K562 (cell line): Measurements from ENCODE around the gene UFSP2. TPM values are rescaled to one million over a fixed set of nuclear protein-coding genes. Genes with fewer than 3 reads are reported as not detected.
A peak's percentile ranks its signal among the peaks of the same experiment; 100 is the strongest.

Experiments
- ARID1B ChIP-seq: fragments of 450-650 bp; IDR thresholded peaks from 2 replicates; pipeline ENCODE4 v1.6.1; 2016; ENCODE audit warnings: antibody characterized with exemption, mild to moderate bottlenecking, inconsistent platforms
- BHLHE40 ChIP-seq: IDR thresholded peaks from 2 replicates; pipeline ENCODE4 v1.6.1; 2011; ENCODE audit warnings: low read length, improper control_type of control experiment
- CHAMP1 ChIP-seq: fragments of 450-650 bp; IDR thresholded peaks from 2 replicates; pipeline ENCODE4 v1.6.1; 2016; ENCODE audit warnings: mild to moderate bottlenecking
- EHMT2 ChIP-seq: fragments of 450-650 bp; IDR thresholded peaks from 2 replicates; pipeline ENCODE4 v1.6.1; 2018; ENCODE audit warnings: antibody characterized with exemption
- FOXK2 ChIP-seq, 2 experiments: fragments of 450-650 bp; IDR thresholded peaks in 1 of 2; conservative IDR thresholded peaks in 1 of 2; 2 replicates each; pipeline ENCODE4 v1.6.1; 2016; ENCODE audit warnings: low read depth in 2 of 2, mild to moderate bottlenecking in 1 of 2
- HCFC1 ChIP-seq: IDR thresholded peaks from 2 replicates; pipeline ENCODE4 v1.6.1; 2012; ENCODE audit warnings: low read depth, low read length, improper control_type of control experiment
- HDAC2 ChIP-seq: fragments of 450-650 bp; IDR thresholded peaks from 2 replicates; pipeline ENCODE4 v1.6.1; 2016; ENCODE audit warnings: mild to moderate bottlenecking
- HIVEP1 ChIP-seq: fragments of 250-450 bp; sonication (Bioruptor Pico); IDR thresholded peaks from 2 replicates; pipeline ENCODE4 v1.4.0; 2020; ENCODE audit warnings: mild to moderate bottlenecking
- MCM5 ChIP-seq: fragments of 450-650 bp; IDR thresholded peaks from 2 replicates; pipeline ENCODE4 v1.6.1; 2016; ENCODE audit warnings: low read depth
- NELFE ChIP-seq: IDR thresholded peaks from 2 replicates; pipeline ENCODE4 v1.6.1; 2011; ENCODE audit warnings: mild to moderate bottlenecking; ENCODE audit not compliant: insufficient read depth, insufficient read length
- PRDM10 ChIP-seq: fragments of 450-650 bp; IDR thresholded peaks from 2 replicates; pipeline ENCODE4 v1.6.1; 2018; ENCODE audit not compliant: partially characterized antibody
- PTBP1 ChIP-seq: fragments of 200-400 bp; formaldehyde crosslinking; IDR thresholded peaks from 2 replicates; pipeline ENCODE4 v1.6.1; 2017; ENCODE audit warnings: low read depth, low read length
- THRA ChIP-seq: fragments of 450-650 bp; IDR thresholded peaks from 2 replicates; pipeline ENCODE4 v1.6.1; 2017; ENCODE audit warnings: mild to moderate bottlenecking, moderate library complexity
- ZFP36 ChIP-seq: fragments of 150-350 bp; IDR thresholded peaks from 2 replicates; pipeline ENCODE4 v1.6.1; 2018; ENCODE audit warnings: low read length, low read depth; ENCODE audit not compliant: partially characterized antibody
- ZNF445 ChIP-seq: fragments of 250-450 bp; sonication (Bioruptor Pico); IDR thresholded peaks from 2 replicates; pipeline ENCODE4 v1.4.0; 2020; ENCODE audit warnings: low read depth, mild to moderate bottlenecking, moderate library complexity
- polyA plus RNA-seq, 8 experiments: library from polyadenylated mRNA; depleted of rRNA in 4 of 8; stranded (reverse) in 5 of 8; unstranded in 3 of 8; fragments of >200 nt; fragmentation: Nextera tagmentation in 2 of 8; fragmentation: Illumina TruSeq in 1 of 8; extraction: Ambion mirVana in 2 of 8; extraction: Trizol in 1 of 8; gene quantifications; 2 replicates each; pipeline versions ENCODE4 v1.2.1 to v1.2.3, GENCODE V29; 2011 to 2014; ENCODE audit warnings: inconsistent platforms in 1 of 8, missing spikeins in 1 of 8
- total RNA-seq, 7 experiments: library from RNA; depleted of rRNA in 6 of 7; stranded (reverse); fragments of >200 nt in 6 of 7; fragmentation: Illumina TruSeq in 2 of 7; extraction: Trizol in 2 of 7; gene quantifications; 2 replicates each; pipeline versions ENCODE4 v1.2.1 to v1.2.3, GENCODE V29; 2011 to 2021; ENCODE audit warnings: low replicate concordance in 1 of 7
- TF ChIP-seq, protein P1 (sequence below): fragments of 450-650 bp; formaldehyde crosslinking; IDR thresholded peaks from 2 replicates; pipeline ENCODE4 v1.4.0; 2020; ENCODE audit warnings: mild to moderate bottlenecking, moderate library complexity
- TF ChIP-seq, protein P2 (sequence below): fragments of 450-650 bp; IDR thresholded peaks from 2 replicates; pipeline ENCODE4 v1.6.1; 2014; ENCODE audit warnings: low read depth, mild to moderate bottlenecking, moderate library complexity, borderline replicate concordance

The UFSP2 gene
- total and polyA plus RNA-seq, 9 of the 15 experiments (the other 6 are each of a cell fraction or from before 2014, with no cell fraction given), result 20.1 to 55.8 (median 26.6) TPM

GRCh38 chr4:185471235-185472102, 45.7 kb upstream of the UFSP2 start, which contains the start of gene CCDC110 (continued):
- TF ChIP-seq FOXK2 (conservative IDR thresholded peaks at IDR 0.05 in 1 of 2, IDR thresholded peaks at IDR 0.05 in 1 of 2; ENCODE audit: low read depth in 2 of 2), result no peak
- no peak for TF ChIP-seq HDAC2
- TF ChIP-seq ZNF445, result no peak
- no peak for TF ChIP-seq EHMT2
- no peak for TF ChIP-seq CHAMP1
- no peak for TF ChIP-seq NELFE
- TF ChIP-seq ZFP36, result no peak
- TF ChIP-seq MCM5, result no peak
- no peak for TF ChIP-seq BHLHE40
- no peak for TF ChIP-seq HIVEP1 (CRISPR knock-in tag)
- TF ChIP-seq THRA, result no peak
- no peak for TF ChIP-seq HCFC1
- no peak for TF ChIP-seq PTBP1
- TF ChIP-seq, protein P1, sequence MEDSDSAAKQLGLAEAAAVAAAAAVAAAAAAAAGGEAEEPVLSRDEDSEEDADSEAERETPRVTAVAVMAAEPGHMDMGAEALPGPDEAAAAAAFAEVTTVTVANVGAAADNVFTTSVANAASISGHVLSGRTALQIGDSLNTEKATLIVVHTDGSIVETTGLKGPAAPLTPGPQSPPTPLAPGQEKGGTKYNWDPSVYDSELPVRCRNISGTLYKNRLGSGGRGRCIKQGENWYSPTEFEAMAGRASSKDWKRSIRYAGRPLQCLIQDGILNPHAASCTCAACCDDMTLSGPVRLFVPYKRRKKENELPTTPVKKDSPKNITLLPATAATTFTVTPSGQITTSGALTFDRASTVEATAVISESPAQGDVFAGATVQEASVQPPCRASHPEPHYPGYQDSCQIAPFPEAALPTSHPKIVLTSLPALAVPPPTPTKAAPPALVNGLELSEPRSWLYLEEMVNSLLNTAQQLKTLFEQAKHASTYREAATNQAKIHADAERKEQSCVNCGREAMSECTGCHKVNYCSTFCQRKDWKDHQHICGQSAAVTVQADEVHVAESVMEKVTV (CRISPR knock-in tag), result no peak
- no peak for TF ChIP-seq PRDM10
- TF ChIP-seq ARID1B, result no peak
- TF ChIP-seq, protein P2, sequence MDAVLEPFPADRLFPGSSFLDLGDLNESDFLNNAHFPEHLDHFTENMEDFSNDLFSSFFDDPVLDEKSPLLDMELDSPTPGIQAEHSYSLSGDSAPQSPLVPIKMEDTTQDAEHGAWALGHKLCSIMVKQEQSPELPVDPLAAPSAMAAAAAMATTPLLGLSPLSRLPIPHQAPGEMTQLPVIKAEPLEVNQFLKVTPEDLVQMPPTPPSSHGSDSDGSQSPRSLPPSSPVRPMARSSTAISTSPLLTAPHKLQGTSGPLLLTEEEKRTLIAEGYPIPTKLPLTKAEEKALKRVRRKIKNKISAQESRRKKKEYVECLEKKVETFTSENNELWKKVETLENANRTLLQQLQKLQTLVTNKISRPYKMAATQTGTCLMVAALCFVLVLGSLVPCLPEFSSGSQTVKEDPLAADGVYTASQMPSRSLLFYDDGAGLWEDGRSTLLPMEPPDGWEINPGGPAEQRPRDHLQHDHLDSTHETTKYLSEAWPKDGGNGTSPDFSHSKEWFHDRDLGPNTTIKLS, result peak; percentile 30; the same call in 1 of the 2 replicates
